ENCODE data around the gene TOP3B. TPM values are rescaled to one million over a fixed set of nuclear protein-coding genes. Genes with fewer than 3 reads are reported as not detected.

Gene TOP3B
- total and polyA plus RNA-seq, 10 of the 15 experiments (the other 5 are each of a cell fraction or from before 2014, with no cell fraction given) = 0.60 to 47.3 (median 33.7) TPM

DNA sequence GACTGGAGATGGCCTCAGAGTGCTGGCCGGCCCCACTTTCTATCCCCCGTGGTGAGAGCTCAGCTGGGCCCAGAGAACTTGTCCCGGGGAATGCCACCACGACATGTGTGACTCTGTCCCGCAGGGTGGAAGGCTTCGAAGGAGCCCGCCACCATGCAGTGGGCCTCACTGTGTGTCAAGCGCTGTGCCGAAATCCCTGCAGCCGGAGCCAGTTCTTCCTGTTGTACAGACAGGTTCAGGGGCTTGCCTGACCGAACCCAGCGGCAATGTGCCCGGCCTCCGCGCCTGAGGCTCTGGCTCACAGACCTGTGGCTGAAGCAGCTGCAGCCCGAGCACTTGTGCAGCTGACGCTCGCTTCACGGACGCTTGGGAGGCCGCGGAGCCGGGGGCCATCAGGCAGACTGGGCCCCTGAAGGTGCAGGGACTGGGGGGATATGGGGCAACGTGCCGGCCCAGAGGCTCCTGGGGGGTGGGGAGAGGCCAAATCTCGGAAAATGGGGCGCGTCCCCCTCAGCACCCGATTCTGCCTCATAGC is 30.6 kb downstream of the TOP3B start:
- BruUV-seq (replicated peaks) = no TSS peak
- peak overlapping the region; percentile 16 for H2AFZ ChIP-seq (ENCODE audit: control insufficient read depth, low read depth, low read length)
- SMC1A ChIA-PET (ENCODE audit: uncharacterized antibody, unreplicated experiment) = interaction anchor here (1.0 to 3.6 kb wide), 5 partner anchors 14 to 305 kb away, joined by 4 to 14 read pairs (median 6); no protein-coding TSS in a partner anchor
- no peaks in the 10 kb centered on the region for H3K9me3 ChIP-seq (replicated peaks; ENCODE audit: control insufficient read depth, insufficient read depth, low read length)
- WGBS (ENCODE audit: insufficient coverage, insufficient replicate concordance, low lambda C conversion rate, missing lambda C conversion rate) = 37% methylated on average over 29 of the region's 29 CpGs
- intact Hi-C loops (cut with micrococcal nuclease; ENCODE audit: unreplicated experiment) (loop anchor here (2.0 to 5.0 kb wide), 2 partner anchors 13 to 150 kb away; no protein-coding TSS in a partner anchor), in situ Hi-C loops (cut with MboI) (no loop called here)
- peak overlapping the region; percentile 53 for H3K9ac ChIP-seq (ENCODE audit: control insufficient read depth, insufficient read depth, low read length)
- POLR2A ChIA-PET = interaction anchor here (0.7 kb wide), 1 partner anchor 769 kb away, joined by 7 read pairs; no protein-coding TSS in a partner anchor
- no peaks in the 10 kb centered on the region; the same call in 1 of the 2 replicates for H3K4me1 ChIP-seq (ENCODE audit: control insufficient read depth, insufficient read depth, low read length)
- H3K4me2 ChIP-seq (ENCODE audit: control insufficient read depth, insufficient read depth) = peak overlapping the region; percentile 95
- H3K27ac ChIP-seq (ENCODE audit: control insufficient read depth, insufficient read depth) = no peak overlapping the region
- CTCF ChIA-PET = interaction anchor here (0.6 to 7.2 kb wide), 12 partner anchors 12 to 1003 kb away, joined by 3 to 82 read pairs (median 4); partner anchors contain the start of gene PPIL2
- no peaks in the 10 kb centered on the region for H3K27me3 ChIP-seq (replicated peaks in 1 of 2; ENCODE audit: control insufficient read depth in 2 of 2, insufficient read depth in 2 of 2, low read length in 1 of 2)
- no peak for DNase-seq (ENCODE audit: low read depth, low spot score)
- H3K36me3 ChIP-seq (ENCODE audit: control insufficient read depth in 2 of 2, insufficient read depth in 2 of 2, low read length in 1 of 2) = no peaks in the 10 kb centered on the region
- RAD21 ChIA-PET (ENCODE audit: unreplicated experiment) = interaction anchor here (0.7 to 2.4 kb wide), 8 partner anchors 14 to 992 kb away, joined by 3 to 17 read pairs (median 3); no protein-coding TSS in a partner anchor
- no peaks in the 10 kb centered on the region for H4K20me1 ChIP-seq (ENCODE audit: control insufficient read depth, insufficient read depth)
- FAIRE-seq = no peak
- peak; percentile 75 for ATAC-seq
- H3K4me3 ChIP-seq = peak overlapping the region; percentile 81
- no peaks in the 10 kb centered on the region for H3K79me2 ChIP-seq (ENCODE audit: control insufficient read depth, insufficient read depth, low read length)
- TF ChIP-seq, protein P1, sequence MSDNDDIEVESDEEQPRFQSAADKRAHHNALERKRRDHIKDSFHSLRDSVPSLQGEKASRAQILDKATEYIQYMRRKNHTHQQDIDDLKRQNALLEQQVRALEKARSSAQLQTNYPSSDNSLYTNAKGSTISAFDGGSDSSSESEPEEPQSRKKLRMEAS (IDR thresholded peaks at IDR 0.05; ENCODE audit: low read depth, low read length) = no peak
- TF ChIP-seq, protein P2, sequence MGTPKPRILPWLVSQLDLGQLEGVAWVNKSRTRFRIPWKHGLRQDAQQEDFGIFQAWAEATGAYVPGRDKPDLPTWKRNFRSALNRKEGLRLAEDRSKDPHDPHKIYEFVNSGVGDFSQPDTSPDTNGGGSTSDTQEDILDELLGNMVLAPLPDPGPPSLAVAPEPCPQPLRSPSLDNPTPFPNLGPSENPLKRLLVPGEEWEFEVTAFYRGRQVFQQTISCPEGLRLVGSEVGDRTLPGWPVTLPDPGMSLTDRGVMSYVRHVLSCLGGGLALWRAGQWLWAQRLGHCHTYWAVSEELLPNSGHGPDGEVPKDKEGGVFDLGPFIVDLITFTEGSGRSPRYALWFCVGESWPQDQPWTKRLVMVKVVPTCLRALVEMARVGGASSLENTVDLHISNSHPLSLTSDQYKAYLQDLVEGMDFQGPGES (IDR thresholded peaks at IDR 0.05) = no peak
- no peak for TF ChIP-seq POLR2AphosphoS5 (IDR thresholded peaks at IDR 0.05; ENCODE audit: low read length)
- no peak for TF ChIP-seq CEBPB (IDR thresholded peaks at IDR 0.05; ENCODE audit: borderline replicate concordance in 1 of 2, low read depth in 2 of 2, low read length in 2 of 2)
- TF ChIP-seq STAT1 (conservative IDR thresholded peaks at IDR 0.05) = no peak
- no peak for TF ChIP-seq PBX3 (IDR thresholded peaks at IDR 0.05; ENCODE audit: insufficient replicate concordance, low read depth, low read length)
- no peak for TF ChIP-seq KLF5 (IDR thresholded peaks at IDR 0.05; ENCODE audit: partially characterized antibody)
- TF ChIP-seq, protein P3, sequence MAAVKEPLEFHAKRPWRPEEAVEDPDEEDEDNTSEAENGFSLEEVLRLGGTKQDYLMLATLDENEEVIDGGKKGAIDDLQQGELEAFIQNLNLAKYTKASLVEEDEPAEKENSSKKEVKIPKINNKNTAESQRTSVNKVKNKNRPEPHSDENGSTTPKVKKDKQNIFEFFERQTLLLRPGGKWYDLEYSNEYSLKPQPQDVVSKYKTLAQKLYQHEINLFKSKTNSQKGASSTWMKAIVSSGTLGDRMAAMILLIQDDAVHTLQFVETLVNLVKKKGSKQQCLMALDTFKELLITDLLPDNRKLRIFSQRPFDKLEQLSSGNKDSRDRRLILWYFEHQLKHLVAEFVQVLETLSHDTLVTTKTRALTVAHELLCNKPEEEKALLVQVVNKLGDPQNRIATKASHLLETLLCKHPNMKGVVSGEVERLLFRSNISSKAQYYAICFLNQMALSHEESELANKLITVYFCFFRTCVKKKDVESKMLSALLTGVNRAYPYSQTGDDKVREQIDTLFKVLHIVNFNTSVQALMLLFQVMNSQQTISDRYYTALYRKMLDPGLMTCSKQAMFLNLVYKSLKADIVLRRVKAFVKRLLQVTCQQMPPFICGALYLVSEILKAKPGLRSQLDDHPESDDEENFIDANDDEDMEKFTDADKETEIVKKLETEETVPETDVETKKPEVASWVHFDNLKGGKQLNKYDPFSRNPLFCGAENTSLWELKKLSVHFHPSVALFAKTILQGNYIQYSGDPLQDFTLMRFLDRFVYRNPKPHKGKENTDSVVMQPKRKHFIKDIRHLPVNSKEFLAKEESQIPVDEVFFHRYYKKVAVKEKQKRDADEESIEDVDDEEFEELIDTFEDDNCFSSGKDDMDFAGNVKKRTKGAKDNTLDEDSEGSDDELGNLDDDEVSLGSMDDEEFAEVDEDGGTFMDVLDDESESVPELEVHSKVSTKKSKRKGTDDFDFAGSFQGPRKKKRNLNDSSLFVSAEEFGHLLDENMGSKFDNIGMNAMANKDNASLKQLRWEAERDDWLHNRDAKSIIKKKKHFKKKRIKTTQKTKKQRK (IDR thresholded peaks at IDR 0.05; ENCODE audit: low read depth, low read length) = no peak
- no peak for TF ChIP-seq CTCF (IDR thresholded peaks at IDR 0.05 in 2 of 3, conservative IDR thresholded peaks at IDR 0.05 in 1 of 3; ENCODE audit: control insufficient read depth in 2 of 3, extremely low read depth in 1 of 3, insufficient read depth in 1 of 3, low read depth in 3 of 3, low read length in 3 of 3)
- no peak for TF ChIP-seq SUPT20H (IDR thresholded peaks at IDR 0.05; ENCODE audit: borderline replicate concordance, control insufficient read depth, low read depth, low read length)
- TF ChIP-seq EZH2 (IDR thresholded peaks at IDR 0.05; ENCODE audit: borderline replicate concordance, control insufficient read depth, low read depth, low read length) = no peak
